Body of pancreas (tissue), 4 donors: Measurements from ENCODE around the gene ANGPTL4. TPM values are rescaled to one million over a fixed set of nuclear protein-coding genes. Genes with fewer than 3 reads are reported as not detected.

Experiments used
- ATAC-seq: fragments of 150-250 bp; one replicate; pipeline ENCODE4 v1.9.1; 2016
- DNase-seq, 4 donors: peaks; one replicate each; pipeline ENCODE4 v3.0.0-alpha.2; 2019
- H3K27ac ChIP-seq, 4 donors: fragments of 200-600 bp; sonication (generic); 1 replicate in 3 of 4; 2 replicates in 1 of 4; pipeline versions ENCODE4 v1.5.1 to v1.6.1; 2016 to 2019; ENCODE audit warnings: mild to moderate bottlenecking in 1 of 4, mixed read lengths in 1 of 4, moderate library complexity in 1 of 4
- H3K27me3 ChIP-seq, 2 donors: fragments of 200-600 bp; sonication (generic); one replicate each; pipeline ENCODE4 v1.6.0; 2016; ENCODE audit warnings: mild to moderate bottlenecking in 1 of 2
- H3K36me3 ChIP-seq, 2 donors: fragments of 200-600 bp; sonication (generic); replicated peaks in 1 of 2; 2 replicates each; pipeline ENCODE4 v1.5.1; 2016; ENCODE audit warnings: low read depth in 2 of 2; ENCODE audit not compliant: insufficient read depth in 1 of 2
- H3K4me1 ChIP-seq: fragments of 200-600 bp; sonication (generic); one replicate; pipeline ENCODE4 v1.6.0; 2016
- H3K4me3 ChIP-seq, 2 donors: fragments of 200-600 bp; sonication (generic); 1 replicate in 1 of 2; 2 replicates in 1 of 2; pipeline ENCODE4 v1.5.1; 2016 to 2019
- H3K9me3 ChIP-seq, 3 donors: fragments of 200-600 bp; sonication (generic); 1 replicate in 2 of 3; 2 replicates in 1 of 3; pipeline ENCODE4 v1.5.1; 2016
- CTCF ChIP-seq, 7 experiments: fragments of 450-650 bp in 4 of 7; fragments of 200-600 bp in 3 of 7; sonication (generic) in 3 of 7; IDR thresholded peaks; one replicate each; pipeline ENCODE4 v1.5.1; 2016 to 2019; ENCODE audit warnings: antibody characterized with exemption in 7 of 7
- POLR2A ChIP-seq, 3 donors: fragments of 450-650 bp; IDR thresholded peaks; one replicate each; pipeline ENCODE4 v1.6.1; 2016; ENCODE audit warnings: antibody characterized with exemption in 3 of 3, mild to moderate bottlenecking in 2 of 3
- WGBS, 2 donors: methylation state at CpG; one replicate each; pipeline ENCODE4 v1.1.5; 2017; 5-methylcytosine and 5-hydroxymethylcytosine counted together
- intact Hi-C: fragments of 100-400 bp; cut with DNase I; formaldehyde crosslinking; loops from one replicate; pipeline ENCODE4 v1.15.1; 2023
- total RNA-seq, 2 donors: library from RNA; depleted of rRNA; stranded (reverse); fragments of >200 nt; gene quantifications; one replicate each; pipeline ENCODE4 v1.1.0, GENCODE V29; 2016

The ANGPTL4 gene
- total RNA-seq, 2 donors from 2014 or later = 68.7 to 110 TPM

DNA sequence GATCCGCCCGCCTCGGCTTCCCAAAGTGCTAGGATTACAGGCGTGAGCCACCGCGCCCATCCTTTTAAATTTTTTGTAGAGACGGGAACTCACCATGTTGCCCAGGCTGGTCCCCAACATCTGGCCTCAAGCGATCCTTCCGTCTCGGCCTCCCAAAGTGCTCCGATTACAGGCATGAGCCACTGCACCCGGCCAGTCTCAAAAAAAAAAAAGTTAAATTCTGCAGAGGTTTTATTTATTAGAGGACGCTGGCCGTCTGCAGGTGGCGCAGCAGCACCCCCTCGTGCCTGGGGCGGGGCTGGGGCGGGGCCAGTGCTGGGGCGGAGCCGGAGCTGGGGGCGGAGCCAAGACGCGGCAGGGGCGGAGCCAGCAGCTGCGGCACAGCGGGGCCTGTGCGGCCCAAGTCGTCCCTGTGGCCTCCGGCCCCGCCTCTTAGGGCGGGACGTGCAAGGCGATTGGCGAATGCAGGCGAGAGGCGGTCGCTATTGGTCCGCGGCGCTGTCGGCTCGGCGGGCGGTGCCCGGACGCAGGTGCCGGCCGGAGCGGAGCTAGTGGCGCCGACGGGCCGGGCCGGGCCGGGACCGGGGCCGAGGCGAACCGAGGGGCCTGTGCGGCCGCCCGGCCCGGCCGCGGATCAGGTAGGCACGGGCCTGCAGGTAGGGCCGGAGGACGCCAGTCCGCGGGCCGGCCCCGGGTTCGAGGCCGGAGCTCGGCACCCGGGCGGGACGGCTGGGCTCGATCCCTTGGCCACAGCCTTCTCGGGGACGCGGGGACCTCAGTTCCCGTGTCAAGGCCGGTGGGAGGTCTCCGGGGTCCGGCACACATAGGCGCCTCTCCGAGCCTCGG, 49.1 kb downstream of the ANGPTL4 start, which contains the start of gene MARCHF2:
Gene MARCHF2, plus strand, starts transcription at position 523 of the 846 bp plus-strand sequence. CDS start 8,536 bp downstream, outside the sequence.
- intact Hi-C loops = no loop called here
- TF ChIP-seq POLR2A (IDR thresholded peaks at IDR 0.05) = peak in 1 of 3 donors; percentile 24
- peak; percentile 55 to 90 (median 76) for TF ChIP-seq CTCF (IDR thresholded peaks at IDR 0.05)
- ATAC-seq (peak; percentile 99), DNase-seq (peak; percentile 97 to 99 (median 98))
- Histone ChIP-seq H3K27me3 (no peaks in the 10 kb centered on the region), H3K4me3 (peak within 1 kb of the TSS; percentile 32 to 87), H3K9me3 (no peaks in the 10 kb centered on the region), H3K36me3 (no peaks in the 10 kb centered on the region), H3K27ac (peak within 1 kb of the TSS in 3 of 4 donors; percentile 44 to 66 (median 62)), H3K4me1 (peaks cover 13% of the 10 kb centered on the region)
- 5 to 13% methylated on average over 29 to 89 of the region's 89 CpGs for WGBS, 2 donors

DNA sequence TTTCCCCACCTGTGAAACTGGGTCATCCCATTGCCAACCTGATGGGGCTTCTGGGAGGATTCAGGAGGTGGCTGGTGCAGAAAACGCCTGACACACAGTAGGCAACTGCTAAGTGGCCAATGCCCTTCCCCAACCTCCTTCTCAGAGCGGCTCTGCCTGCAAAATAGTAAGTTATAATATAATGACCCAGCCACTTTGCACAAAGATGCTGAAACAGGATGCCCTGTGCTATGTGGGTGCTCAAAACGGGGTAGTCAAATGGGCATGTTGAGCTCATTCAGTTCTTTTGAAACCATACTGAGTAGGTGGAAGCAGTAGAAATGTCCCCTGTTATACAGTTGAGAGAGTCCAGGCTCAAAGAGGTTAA, 49.7 kb downstream of the ANGPTL4 start:
- WGBS, 2 donors = 11 to 16% methylated on average over 1 to 3 of the region's 3 CpGs

GRCh38 chr19:8416796-8417195, 52.8 kb downstream of the ANGPTL4 start:
- Histone ChIP-seq H3K36me3 (no peaks in the 10 kb centered on the region), H3K4me1 (peaks cover 13% of the 10 kb centered on the region), H3K4me3 (no peak overlapping the region), H3K9me3 (no peaks in the 10 kb centered on the region), H3K27ac (no peak overlapping the region), H3K27me3 (no peaks in the 10 kb centered on the region)
- no peak for ATAC-seq
- intact Hi-C loops = no loop called here
- WGBS, 2 donors = 84 to 93% methylated on average over 3 to 4 of the region's 4 CpGs
- no peak for DNase-seq
- no peak for TF ChIP-seq POLR2A (IDR thresholded peaks at IDR 0.05)
- TF ChIP-seq CTCF (IDR thresholded peaks at IDR 0.05) = no peak

More for the DNA sequence above, 49.7 kb downstream of the ANGPTL4 start:
- no peak for TF ChIP-seq POLR2A (IDR thresholded peaks at IDR 0.05)
- no peak for TF ChIP-seq CTCF (IDR thresholded peaks at IDR 0.05)
- Histone ChIP-seq H3K4me1 (peaks cover 13% of the 10 kb centered on the region), H3K9me3 (no peaks in the 10 kb centered on the region), H3K27me3 (no peaks in the 10 kb centered on the region), H3K36me3 (no peaks in the 10 kb centered on the region), H3K27ac (peak overlapping the region in 3 of 4 donors; percentile 44 to 66 (median 62)), H3K4me3 (peak overlapping the region; percentile 32 to 87)
- no peak for DNase-seq
- intact Hi-C loops = no loop called here
- ATAC-seq = no peak

- ATAC-seq = peak; percentile 39
- H3K9me3 ChIP-seq = no peaks in the 10 kb centered on the region
- intact Hi-C loops = no loop called here
- H3K27ac ChIP-seq = peak overlapping the region; percentile 7 to 45 (median 37)
- peak; percentile 42 to 58 (median 50) for DNase-seq
- H3K4me1 ChIP-seq = peaks cover 18% of the 10 kb centered on the region
- H3K4me3 ChIP-seq = no peak overlapping the region
- H3K36me3 ChIP-seq = no peaks in the 10 kb centered on the region
- 45 to 48% methylated on average over 14 to 27 of the region's 28 CpGs for WGBS, 2 donors
- no peaks in the 10 kb centered on the region for H3K27me3 ChIP-seq
- TF ChIP-seq CTCF (IDR thresholded peaks at IDR 0.05) = no peak
- no peak for TF ChIP-seq POLR2A (IDR thresholded peaks at IDR 0.05)
Measured at GRCh38 chr19:8421484-8422461, 57.8 kb downstream of the ANGPTL4 start.
